ENCODE measurements around the gene EFCAB6.

Gene EFCAB6

GRCh38 chr22:43600265-43600664 is 211.8 kb downstream of the EFCAB6 start:
- Histone ChIP-seq H3K9ac (ENCODE audit: low read depth in 1 of 2, low read length in 2 of 2) (no peak overlapping the region), H3K36me3 (ENCODE audit: control insufficient read depth in 1 of 2, insufficient read depth in 2 of 2, low read length in 2 of 2) (no peaks in the 10 kb centered on the region), H3K4me1 (ENCODE audit: control insufficient read depth in 1 of 2, insufficient read depth in 2 of 2, low read length in 2 of 2) (no peaks in the 10 kb centered on the region), H3K27ac (ENCODE audit: low read depth, low read length) (no peak overlapping the region), H3K27me3 (ENCODE audit: control insufficient read depth in 1 of 2, insufficient read depth in 2 of 2, low read length in 2 of 2) (no peaks in the 10 kb centered on the region), H3K9me3 (ENCODE audit: control insufficient read depth in 1 of 2, low read length in 2 of 2) (no peaks in the 10 kb centered on the region), H3K4me3 (ENCODE audit: low read depth in 1 of 2, low read length in 2 of 2) (no peak overlapping the region)

GRCh38 chr22:43592476-43592875 is 219.6 kb downstream of the EFCAB6 start:
- H3K9me3 ChIP-seq (ENCODE audit: control insufficient read depth in 1 of 2, low read length in 2 of 2): no peaks in the 10 kb centered on the region
- no peaks in the 10 kb centered on the region for H3K27me3 ChIP-seq (ENCODE audit: control insufficient read depth in 1 of 2, insufficient read depth in 2 of 2, low read length in 2 of 2)
- no peaks in the 10 kb centered on the region for H3K36me3 ChIP-seq (ENCODE audit: control insufficient read depth in 1 of 2, insufficient read depth in 2 of 2, low read length in 2 of 2)
- no peak overlapping the region for H3K27ac ChIP-seq (ENCODE audit: low read depth, low read length)
- H3K4me3 ChIP-seq (ENCODE audit: low read depth in 1 of 2, low read length in 2 of 2): no peak overlapping the region
- H3K9ac ChIP-seq (ENCODE audit: low read depth in 1 of 2, low read length in 2 of 2): no peak overlapping the region
- H3K4me1 ChIP-seq (ENCODE audit: control insufficient read depth in 1 of 2, insufficient read depth in 2 of 2, low read length in 2 of 2): no peaks in the 10 kb centered on the region

- Histone ChIP-seq H3K4me3 (ENCODE audit: low read depth in 1 of 2, low read length in 2 of 2) (no peak overlapping the region), H3K27ac (ENCODE audit: low read depth, low read length) (no peak overlapping the region), H3K9me3 (ENCODE audit: control insufficient read depth in 1 of 2, low read length in 2 of 2) (no peaks in the 10 kb centered on the region), H3K27me3 (ENCODE audit: control insufficient read depth in 1 of 2, insufficient read depth in 2 of 2, low read length in 2 of 2) (no peaks in the 10 kb centered on the region), H3K9ac (ENCODE audit: low read depth in 1 of 2, low read length in 2 of 2) (no peak overlapping the region), H3K36me3 (ENCODE audit: control insufficient read depth in 1 of 2, insufficient read depth in 2 of 2, low read length in 2 of 2) (no peaks in the 10 kb centered on the region), H3K4me1 (ENCODE audit: control insufficient read depth in 1 of 2, insufficient read depth in 2 of 2, low read length in 2 of 2) (no peaks in the 10 kb centered on the region)
These were observed 220.7 kb downstream of the EFCAB6 start for GRCh38 chr22:43591380-43591779.

- H3K27ac ChIP-seq (ENCODE audit: low read depth, low read length): no peak overlapping the region
- peaks cover 2 to 16% of the 10 kb centered on the region in 2 donors for H3K9me3 ChIP-seq (ENCODE audit: control insufficient read depth in 1 of 2, low read length in 2 of 2)
- H3K9ac ChIP-seq (ENCODE audit: low read depth in 1 of 2, low read length in 2 of 2): no peak overlapping the region
- H3K27me3 ChIP-seq (ENCODE audit: control insufficient read depth in 1 of 2, insufficient read depth in 2 of 2, low read length in 2 of 2): no peaks in the 10 kb centered on the region
- H3K36me3 ChIP-seq (ENCODE audit: control insufficient read depth in 1 of 2, insufficient read depth in 2 of 2, low read length in 2 of 2): no peaks in the 10 kb centered on the region
- H3K4me3 ChIP-seq (ENCODE audit: low read depth in 1 of 2, low read length in 2 of 2): no peak overlapping the region
- no peaks in the 10 kb centered on the region for H3K4me1 ChIP-seq (ENCODE audit: control insufficient read depth in 1 of 2, insufficient read depth in 2 of 2, low read length in 2 of 2)
These were observed 224.5 kb downstream of the EFCAB6 start for GRCh38 chr22:43587574-43587973.

- Histone ChIP-seq H3K4me1 (ENCODE audit: control insufficient read depth in 1 of 2, insufficient read depth in 2 of 2, low read length in 2 of 2) (no peaks in the 10 kb centered on the region), H3K27me3 (ENCODE audit: control insufficient read depth in 1 of 2, insufficient read depth in 2 of 2, low read length in 2 of 2) (no peaks in the 10 kb centered on the region), H3K4me3 (ENCODE audit: low read depth in 1 of 2, low read length in 2 of 2) (no peak overlapping the region), H3K27ac (ENCODE audit: low read depth, low read length) (no peak overlapping the region), H3K9me3 (ENCODE audit: control insufficient read depth in 1 of 2, low read length in 2 of 2) (peaks cover 2 to 20% of the 10 kb centered on the region in 2 donors), H3K9ac (ENCODE audit: low read depth in 1 of 2, low read length in 2 of 2) (no peak overlapping the region), H3K36me3 (ENCODE audit: control insufficient read depth in 1 of 2, insufficient read depth in 2 of 2, low read length in 2 of 2) (no peaks in the 10 kb centered on the region)
These were observed 228.6 kb downstream of the EFCAB6 start for GRCh38 chr22:43583501-43583900.

GRCh38 chr22:43582394-43582793 is 229.7 kb downstream of the EFCAB6 start:
- H3K9ac ChIP-seq (ENCODE audit: low read depth in 1 of 2, low read length in 2 of 2): no peak overlapping the region
- H3K4me3 ChIP-seq (ENCODE audit: low read depth in 1 of 2, low read length in 2 of 2): no peak overlapping the region
- H3K9me3 ChIP-seq (ENCODE audit: control insufficient read depth in 1 of 2, low read length in 2 of 2): peaks cover 2 to 20% of the 10 kb centered on the region in 2 donors
- no peaks in the 10 kb centered on the region for H3K36me3 ChIP-seq (ENCODE audit: control insufficient read depth in 1 of 2, insufficient read depth in 2 of 2, low read length in 2 of 2)
- H3K4me1 ChIP-seq (ENCODE audit: control insufficient read depth in 1 of 2, insufficient read depth in 2 of 2, low read length in 2 of 2): no peaks in the 10 kb centered on the region
- no peaks in the 10 kb centered on the region for H3K27me3 ChIP-seq (ENCODE audit: control insufficient read depth in 1 of 2, insufficient read depth in 2 of 2, low read length in 2 of 2)
- H3K27ac ChIP-seq (ENCODE audit: low read depth, low read length): no peak overlapping the region

GRCh38 chr22:43580271-43580750 is 231.8 kb downstream of the EFCAB6 start:
- H3K27me3 ChIP-seq (ENCODE audit: control insufficient read depth in 1 of 2, insufficient read depth in 2 of 2, low read length in 2 of 2): no peaks in the 10 kb centered on the region
- H3K9ac ChIP-seq (ENCODE audit: low read depth in 1 of 2, low read length in 2 of 2): no peak overlapping the region
- peaks cover 2 to 20% of the 10 kb centered on the region in 2 donors for H3K9me3 ChIP-seq (ENCODE audit: control insufficient read depth in 1 of 2, low read length in 2 of 2)
- H3K4me3 ChIP-seq (ENCODE audit: low read depth in 1 of 2, low read length in 2 of 2): no peak overlapping the region
- no peaks in the 10 kb centered on the region for H3K4me1 ChIP-seq (ENCODE audit: control insufficient read depth in 1 of 2, insufficient read depth in 2 of 2, low read length in 2 of 2)
- H3K27ac ChIP-seq (ENCODE audit: low read depth, low read length): no peak overlapping the region
- H3K36me3 ChIP-seq (ENCODE audit: control insufficient read depth in 1 of 2, insufficient read depth in 2 of 2, low read length in 2 of 2): no peaks in the 10 kb centered on the region

- Histone ChIP-seq H3K4me1 (ENCODE audit: control insufficient read depth in 1 of 2, insufficient read depth in 2 of 2, low read length in 2 of 2) (no peaks in the 10 kb centered on the region), H3K9me3 (ENCODE audit: control insufficient read depth in 1 of 2, low read length in 2 of 2) (no peaks in the 10 kb centered on the region), H3K36me3 (ENCODE audit: control insufficient read depth in 1 of 2, insufficient read depth in 2 of 2, low read length in 2 of 2) (no peaks in the 10 kb centered on the region), H3K27me3 (ENCODE audit: control insufficient read depth in 1 of 2, insufficient read depth in 2 of 2, low read length in 2 of 2) (no peaks in the 10 kb centered on the region), H3K9ac (ENCODE audit: low read depth in 1 of 2, low read length in 2 of 2) (no peak overlapping the region), H3K27ac (ENCODE audit: low read depth, low read length) (no peak overlapping the region), H3K4me3 (ENCODE audit: low read depth in 1 of 2, low read length in 2 of 2) (no peak overlapping the region)
These were observed 237.4 kb downstream of the EFCAB6 start for GRCh38 chr22:43574738-43575137.

- Histone ChIP-seq H3K36me3 (ENCODE audit: control insufficient read depth in 1 of 2, insufficient read depth in 2 of 2, low read length in 2 of 2) (no peaks in the 10 kb centered on the region), H3K4me1 (ENCODE audit: control insufficient read depth in 1 of 2, insufficient read depth in 2 of 2, low read length in 2 of 2) (no peaks in the 10 kb centered on the region), H3K4me3 (ENCODE audit: low read depth in 1 of 2, low read length in 2 of 2) (no peak overlapping the region), H3K27me3 (ENCODE audit: control insufficient read depth in 1 of 2, insufficient read depth in 2 of 2, low read length in 2 of 2) (no peaks in the 10 kb centered on the region), H3K9me3 (ENCODE audit: control insufficient read depth in 1 of 2, low read length in 2 of 2) (no peaks in the 10 kb centered on the region), H3K9ac (ENCODE audit: low read depth in 1 of 2, low read length in 2 of 2) (no peak overlapping the region), H3K27ac (ENCODE audit: low read depth, low read length) (no peak overlapping the region)
These were observed 239.4 kb downstream of the EFCAB6 start for GRCh38 chr22:43572710-43573109.

GRCh38 chr22:43571181-43571580 is 240.9 kb downstream of the EFCAB6 start:
- H3K9ac ChIP-seq (ENCODE audit: low read depth in 1 of 2, low read length in 2 of 2): no peak overlapping the region
- no peaks in the 10 kb centered on the region for H3K36me3 ChIP-seq (ENCODE audit: control insufficient read depth in 1 of 2, insufficient read depth in 2 of 2, low read length in 2 of 2)
- no peaks in the 10 kb centered on the region for H3K9me3 ChIP-seq (ENCODE audit: control insufficient read depth in 1 of 2, low read length in 2 of 2)
- H3K4me3 ChIP-seq (ENCODE audit: low read depth in 1 of 2, low read length in 2 of 2): no peak overlapping the region
- H3K4me1 ChIP-seq (ENCODE audit: control insufficient read depth in 1 of 2, insufficient read depth in 2 of 2, low read length in 2 of 2): no peaks in the 10 kb centered on the region
- no peaks in the 10 kb centered on the region for H3K27me3 ChIP-seq (ENCODE audit: control insufficient read depth in 1 of 2, insufficient read depth in 2 of 2, low read length in 2 of 2)
- no peak overlapping the region for H3K27ac ChIP-seq (ENCODE audit: low read depth, low read length)
